GM12878 (cell line): ENCODE data around the gene PCDHA2. TPM values are rescaled to one million over a fixed set of nuclear protein-coding genes. Genes with fewer than 3 reads are reported as not detected.

Experiments used
- ATAC-seq: fragments of 200-7000 bp; cut with Tn5 transposase; 3 replicates; pipeline ENCODE4 v1.9.1; 2020; ENCODE audit warnings: mild to moderate bottlenecking, moderate library complexity
- BruUV-seq: library from RNA; stranded (reverse); fragments of 400-500 nt; replicated peaks from 2 replicates; lab custom pipeline; 2021; lab: Mats Ljungman, UMichigan
- CTCF ChIA-PET: fragments of 300-600 bp; sonication (Branson Sonifier 250); formaldehyde crosslinking; extraction: SDS; loops from one replicate; lab custom pipeline; 2021; ENCODE audit warnings: inconsistent platforms; lab: Yijun Ruan, JAX
- POLR2A ChIA-PET: fragments of 350-600 bp; formaldehyde crosslinking; extraction: SDS; loops from one replicate; lab custom pipeline; 2021; ENCODE audit warnings: inconsistent platforms; lab: Charles Lee
- RAD21 ChIA-PET: fragments of 300-600 bp; sonication (Branson Sonifier 250); formaldehyde crosslinking; loops from one replicate; lab custom pipeline; 2023; ENCODE audit warnings: antibody characterized with exemption; ENCODE audit not compliant: unreplicated experiment; lab: Charles Lee
- SMC1A ChIA-PET: fragments of 300-600 bp; sonication (Branson Sonifier 250); formaldehyde crosslinking; loops from one replicate; lab custom pipeline; 2023; ENCODE audit not compliant: unreplicated experiment, uncharacterized antibody; lab: Charles Lee
- DNase-seq: peaks from one replicate; pipeline ENCODE4 v3.0.0-alpha.2; 2011; ENCODE audit warnings: low read depth, low spot score
- FAIRE-seq: peaks from 3 replicates; lab custom pipeline; 2011; peaks lifted over from hg19 to GRCh38; lab: Jason Lieb, UNC
- H2AFZ ChIP-seq: 2 replicates; pipeline ENCODE4 v1.6.0; 2011; ENCODE audit warnings: low read depth, low read length, control low read depth; ENCODE audit not compliant: control insufficient read depth
- H3K27ac ChIP-seq: 2 replicates; pipeline ENCODE4 v1.5.1; 2011; ENCODE audit warnings: control low read depth; ENCODE audit not compliant: control insufficient read depth, insufficient read depth
- H3K27me3 ChIP-seq, 2 experiments: replicated peaks in 1 of 2; 2 replicates each; pipeline versions ENCODE4 v1.6.0 to v1.6.1; 2011; ENCODE audit warnings: low read length in 1 of 2; ENCODE audit not compliant: control insufficient read depth in 2 of 2, insufficient read depth in 2 of 2
- H3K36me3 ChIP-seq, 2 experiments: 2 replicates each; pipeline ENCODE4 v1.5.1; 2011; ENCODE audit warnings: low read length in 1 of 2; ENCODE audit not compliant: control insufficient read depth in 2 of 2, insufficient read depth in 2 of 2
- H3K4me1 ChIP-seq: 2 replicates; pipeline ENCODE4 v1.6.1; 2011; ENCODE audit warnings: mild to moderate bottlenecking, low read length, moderate library complexity, mixed read lengths; ENCODE audit not compliant: control insufficient read depth, insufficient read depth
- H3K4me2 ChIP-seq: 2 replicates; pipeline ENCODE4 v1.6.0; 2011; ENCODE audit warnings: control low read depth; ENCODE audit not compliant: control insufficient read depth, insufficient read depth
- H3K4me3 ChIP-seq: fragments of 200-600 bp; sonication (generic); 2 replicates; pipeline ENCODE4 v1.5.1; 2016
- H3K79me2 ChIP-seq: 2 replicates; pipeline ENCODE4 v1.6.0; 2011; ENCODE audit warnings: low read length; ENCODE audit not compliant: control insufficient read depth, insufficient read depth
- H3K9ac ChIP-seq: 2 replicates; pipeline ENCODE4 v1.8.0; 2011; ENCODE audit warnings: low read length, control low read depth, mixed read lengths; ENCODE audit not compliant: control insufficient read depth, insufficient read depth
- H3K9me3 ChIP-seq: replicated peaks from 3 replicates; pipeline ENCODE4 v1.5.1; 2011; ENCODE audit warnings: mild to moderate bottlenecking, low read length; ENCODE audit not compliant: control insufficient read depth, insufficient read depth
- H4K20me1 ChIP-seq: 2 replicates; pipeline ENCODE4 v1.6.0; 2011; ENCODE audit not compliant: control insufficient read depth, insufficient read depth
- CBX3 ChIP-seq: fragments of 200-600 bp; sonication (generic); IDR thresholded peaks from 2 replicates; pipeline ENCODE4 v1.6.1; 2016; ENCODE audit warnings: low read depth, borderline replicate concordance
- CHD1 ChIP-seq: IDR thresholded peaks from 2 replicates; pipeline ENCODE4 v1.6.1; 2012; ENCODE audit warnings: low read depth, low read length, improper control_type of control experiment
- CHD2 ChIP-seq: IDR thresholded peaks from 2 replicates; pipeline ENCODE4 v1.6.1; 2011; ENCODE audit warnings: low read depth, low read length, improper control_type of control experiment, borderline replicate concordance
- NBN ChIP-seq: fragments of 450-650 bp; IDR thresholded peaks from 2 replicates; pipeline ENCODE4 v1.6.1; 2016
- SIN3A ChIP-seq: IDR thresholded peaks from 2 replicates; pipeline ENCODE4 v1.6.1; 2012; ENCODE audit warnings: low read depth, low read length, improper control_type of control experiment
- SUZ12 ChIP-seq: fragments of 200-600 bp; sonication (generic); IDR thresholded peaks from one replicate; pipeline ENCODE4 v1.6.1; 2018; ENCODE audit warnings: antibody characterized with exemption, mild to moderate bottlenecking; ENCODE audit not compliant: unreplicated experiment
- TCF12 ChIP-seq: IDR thresholded peaks from 2 replicates; pipeline ENCODE4 v1.6.1; 2011; ENCODE audit warnings: low read depth, mild to moderate bottlenecking, low read length
- ZNF622 ChIP-seq: fragments of 450-650 bp; IDR thresholded peaks from 2 replicates; pipeline ENCODE4 v1.6.1; 2017; ENCODE audit warnings: mild to moderate bottlenecking, inconsistent platforms
- ZZZ3 ChIP-seq: IDR thresholded peaks from 2 replicates; pipeline ENCODE4 v1.6.1; 2011; ENCODE audit warnings: low read depth; ENCODE audit not compliant: control insufficient read depth, insufficient read length
- WGBS: methylation state at CpG from one replicate; pipeline ENCODE4 v1.1.6; 2016; ENCODE audit warnings: low lambda C conversion rate; ENCODE audit not compliant: insufficient replicate concordance, insufficient coverage; ENCODE audit errors: missing lambda C conversion rate; 5-methylcytosine and 5-hydroxymethylcytosine counted together
- in situ Hi-C: fragments of 300-500 bp; cut with MboI; formaldehyde crosslinking; loops from 9 replicates; pipeline ENCODE4 v1.14.3; 2018; ENCODE audit warnings: mixed read lengths
- intact Hi-C: fragments of 100-400 bp; cut with micrococcal nuclease; formaldehyde crosslinking; loops from one replicate; pipeline ENCODE4 v1.14.2; 2022; ENCODE audit not compliant: unreplicated experiment
- polyA plus RNA-seq, 11 experiments: library from polyadenylated mRNA; depleted of rRNA in 4 of 11; unstranded in 6 of 11; stranded (reverse) in 5 of 11; fragments of >200 nt; fragmentation: Nextera tagmentation in 4 of 11; fragmentation: Illumina TruSeq in 1 of 11; extraction: Ambion mirVana in 4 of 11; extraction: Trizol in 1 of 11; gene quantifications; 1 replicate in 1 of 11; 2 replicates in 10 of 11; pipeline versions ENCODE4 v1.2.1 to v1.2.3, GENCODE V29; 2011 to 2016; ENCODE audit warnings: inconsistent platforms in 2 of 11, missing spikeins in 2 of 11, low read depth in 1 of 11
- total RNA-seq, 4 experiments: library from RNA; depleted of rRNA in 3 of 4; stranded (reverse); fragments of >200 nt in 3 of 4; fragmentation: Illumina TruSeq in 1 of 4; extraction: Trizol in 1 of 4; gene quantifications; 2 replicates each; pipeline versions ENCODE4 v1.2.1 to v1.2.3, GENCODE V29; 2013 to 2021
- TF ChIP-seq, protein P1 (sequence below): fragments of 450-650 bp; IDR thresholded peaks from 2 replicates; pipeline ENCODE4 v1.6.1; 2017; ENCODE audit warnings: mild to moderate bottlenecking
- TF ChIP-seq, protein P2 (sequence below): IDR thresholded peaks from 2 replicates; pipeline ENCODE4 v1.6.1; 2012; ENCODE audit warnings: mild to moderate bottlenecking, low read depth, low read length

PCDHA2 gene
- total and polyA plus RNA-seq, 10 of the 15 experiments (the other 5 are each of a cell fraction or from before 2014, with no cell fraction given): 0.04 to 0.06 TPM; not detected in 8

DNA sequence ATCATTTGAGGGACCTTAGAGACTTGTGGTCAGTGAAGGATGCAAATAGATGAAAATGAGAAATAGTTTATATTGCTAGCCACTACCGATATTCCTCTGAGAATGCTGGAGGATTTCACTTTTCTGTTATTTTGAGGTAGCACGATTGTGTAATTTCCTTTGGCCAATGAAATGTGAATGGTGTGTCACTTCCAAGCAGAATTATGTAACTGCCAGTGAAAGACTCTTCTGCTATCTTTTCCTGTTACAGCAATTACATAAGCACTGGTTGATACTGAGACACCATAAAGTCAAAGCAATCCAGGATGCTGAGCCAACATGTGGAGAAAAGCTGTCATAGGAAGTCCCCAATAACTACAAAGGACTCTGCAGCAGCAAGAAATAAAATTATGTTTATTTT lies 3.6 kb upstream of the PCDHA2 start:
- DNase-seq (no peak), ATAC-seq (no peak), FAIRE-seq (no peak)
- Histone ChIP-seq H3K27me3 (no peaks in the 10 kb centered on the region), H3K4me3 (no peak overlapping the region), H3K79me2 (no peaks in the 10 kb centered on the region), H3K27ac (no peak overlapping the region), H2AFZ (no peak overlapping the region), H3K9me3 (peaks cover 6% of the 10 kb centered on the region; the same call in 2 of the 3 replicates), H3K4me2 (no peak overlapping the region), H3K4me1 (no peaks in the 10 kb centered on the region), H4K20me1 (no peaks in the 10 kb centered on the region), H3K9ac (no peak overlapping the region), H3K36me3 (no peaks in the 10 kb centered on the region)
- 38% methylated on average over 2 of the region's 2 CpGs for WGBS
- no TSS peak for BruUV-seq
- RAD21 ChIA-PET: no interaction called here
- POLR2A ChIA-PET: no interaction called here
- TF ChIP-seq ZZZ3 (no peak), NBN (no peak), TCF12 (no peak), SIN3A (no peak), SUZ12 (no peak), ZNF622 (no peak), CBX3 (no peak), CHD2 (no peak), CHD1 (no peak)
- TF ChIP-seq, protein P1, sequence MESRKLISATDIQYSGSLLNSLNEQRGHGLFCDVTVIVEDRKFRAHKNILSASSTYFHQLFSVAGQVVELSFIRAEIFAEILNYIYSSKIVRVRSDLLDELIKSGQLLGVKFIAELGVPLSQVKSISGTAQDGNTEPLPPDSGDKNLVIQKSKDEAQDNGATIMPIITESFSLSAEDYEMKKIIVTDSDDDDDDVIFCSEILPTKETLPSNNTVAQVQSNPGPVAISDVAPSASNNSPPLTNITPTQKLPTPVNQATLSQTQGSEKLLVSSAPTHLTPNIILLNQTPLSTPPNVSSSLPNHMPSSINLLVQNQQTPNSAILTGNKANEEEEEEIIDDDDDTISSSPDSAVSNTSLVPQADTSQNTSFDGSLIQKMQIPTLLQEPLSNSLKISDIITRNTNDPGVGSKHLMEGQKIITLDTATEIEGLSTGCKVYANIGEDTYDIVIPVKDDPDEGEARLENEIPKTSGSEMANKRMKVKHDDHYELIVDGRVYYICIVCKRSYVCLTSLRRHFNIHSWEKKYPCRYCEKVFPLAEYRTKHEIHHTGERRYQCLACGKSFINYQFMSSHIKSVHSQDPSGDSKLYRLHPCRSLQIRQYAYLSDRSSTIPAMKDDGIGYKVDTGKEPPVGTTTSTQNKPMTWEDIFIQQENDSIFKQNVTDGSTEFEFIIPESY: no peak
- TF ChIP-seq, protein P2, sequence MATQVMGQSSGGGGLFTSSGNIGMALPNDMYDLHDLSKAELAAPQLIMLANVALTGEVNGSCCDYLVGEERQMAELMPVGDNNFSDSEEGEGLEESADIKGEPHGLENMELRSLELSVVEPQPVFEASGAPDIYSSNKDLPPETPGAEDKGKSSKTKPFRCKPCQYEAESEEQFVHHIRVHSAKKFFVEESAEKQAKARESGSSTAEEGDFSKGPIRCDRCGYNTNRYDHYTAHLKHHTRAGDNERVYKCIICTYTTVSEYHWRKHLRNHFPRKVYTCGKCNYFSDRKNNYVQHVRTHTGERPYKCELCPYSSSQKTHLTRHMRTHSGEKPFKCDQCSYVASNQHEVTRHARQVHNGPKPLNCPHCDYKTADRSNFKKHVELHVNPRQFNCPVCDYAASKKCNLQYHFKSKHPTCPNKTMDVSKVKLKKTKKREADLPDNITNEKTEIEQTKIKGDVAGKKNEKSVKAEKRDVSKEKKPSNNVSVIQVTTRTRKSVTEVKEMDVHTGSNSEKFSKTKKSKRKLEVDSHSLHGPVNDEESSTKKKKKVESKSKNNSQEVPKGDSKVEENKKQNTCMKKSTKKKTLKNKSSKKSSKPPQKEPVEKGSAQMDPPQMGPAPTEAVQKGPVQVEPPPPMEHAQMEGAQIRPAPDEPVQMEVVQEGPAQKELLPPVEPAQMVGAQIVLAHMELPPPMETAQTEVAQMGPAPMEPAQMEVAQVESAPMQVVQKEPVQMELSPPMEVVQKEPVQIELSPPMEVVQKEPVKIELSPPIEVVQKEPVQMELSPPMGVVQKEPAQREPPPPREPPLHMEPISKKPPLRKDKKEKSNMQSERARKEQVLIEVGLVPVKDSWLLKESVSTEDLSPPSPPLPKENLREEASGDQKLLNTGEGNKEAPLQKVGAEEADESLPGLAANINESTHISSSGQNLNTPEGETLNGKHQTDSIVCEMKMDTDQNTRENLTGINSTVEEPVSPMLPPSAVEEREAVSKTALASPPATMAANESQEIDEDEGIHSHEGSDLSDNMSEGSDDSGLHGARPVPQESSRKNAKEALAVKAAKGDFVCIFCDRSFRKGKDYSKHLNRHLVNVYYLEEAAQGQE: no peak
- intact Hi-C loops: no loop called here
- in situ Hi-C loops: no loop called here
- SMC1A ChIA-PET: no interaction called here
- CTCF ChIA-PET: no interaction called here
